PFSK-1 (cell line): ENCODE data around the gene ANO10.

Experiments
- POLR2AphosphoS5 ChIP-seq: IDR thresholded peaks from 2 replicates; pipeline ENCODE4 v1.6.1; 2012; ENCODE audit warnings: low read depth, mild to moderate bottlenecking, control low read depth, low read length, moderate library complexity
- REST ChIP-seq, 2 experiments: IDR thresholded peaks; 2 replicates each; pipeline versions ENCODE4 v1.6.1 to v1.8.0; 2011 to 2012; ENCODE audit warnings: low read depth in 2 of 2, low read length in 2 of 2, control low read depth in 1 of 2, inconsistent platforms in 1 of 2, mild to moderate bottlenecking in 1 of 2, moderate library complexity in 1 of 2; ENCODE audit not compliant: insufficient read depth in 1 of 2
- TAF1 ChIP-seq: IDR thresholded peaks from 2 replicates; pipeline ENCODE4 v1.6.1; 2012; ENCODE audit warnings: low read length, control low read depth, borderline replicate concordance; ENCODE audit not compliant: insufficient read depth

- TF ChIP-seq TAF1 (no peak), REST (IDR thresholded peaks at IDR 0.05; ENCODE audit: insufficient read depth in 1 of 2, low read depth in 2 of 2, low read length in 2 of 2) (no peak), POLR2AphosphoS5 (no peak)
Observed at GRCh38 chr3:43400167-43400566, 221.6 kb downstream of the ANO10 start.
